Measurements from ENCODE around the gene WNT3A.

DNA sequence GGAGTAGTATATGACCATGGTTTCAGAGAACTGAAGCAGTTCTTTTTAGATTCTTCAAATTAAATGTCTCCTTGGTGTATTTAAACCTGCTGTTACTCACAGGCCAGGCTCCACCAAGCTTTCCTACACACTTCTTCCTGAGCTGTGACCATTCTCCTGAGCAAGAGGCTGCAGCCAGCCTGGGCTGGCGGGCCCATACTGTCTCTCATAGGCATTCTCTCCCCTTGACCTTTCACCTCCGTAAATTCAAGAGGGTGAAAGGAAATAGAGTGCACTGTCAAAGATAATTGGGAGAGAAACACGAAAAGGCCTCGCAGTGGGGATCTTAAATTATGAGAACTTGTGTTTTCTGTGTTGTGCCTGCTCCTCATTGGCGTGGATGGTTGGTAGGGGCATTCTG, 78.0 kb downstream of the WNT3A start:
- no peak for TF ChIP-seq ZNF121 (tag by site-specific recombination; IDR thresholded peaks at IDR 0.05)
- TF ChIP-seq, protein P1, sequence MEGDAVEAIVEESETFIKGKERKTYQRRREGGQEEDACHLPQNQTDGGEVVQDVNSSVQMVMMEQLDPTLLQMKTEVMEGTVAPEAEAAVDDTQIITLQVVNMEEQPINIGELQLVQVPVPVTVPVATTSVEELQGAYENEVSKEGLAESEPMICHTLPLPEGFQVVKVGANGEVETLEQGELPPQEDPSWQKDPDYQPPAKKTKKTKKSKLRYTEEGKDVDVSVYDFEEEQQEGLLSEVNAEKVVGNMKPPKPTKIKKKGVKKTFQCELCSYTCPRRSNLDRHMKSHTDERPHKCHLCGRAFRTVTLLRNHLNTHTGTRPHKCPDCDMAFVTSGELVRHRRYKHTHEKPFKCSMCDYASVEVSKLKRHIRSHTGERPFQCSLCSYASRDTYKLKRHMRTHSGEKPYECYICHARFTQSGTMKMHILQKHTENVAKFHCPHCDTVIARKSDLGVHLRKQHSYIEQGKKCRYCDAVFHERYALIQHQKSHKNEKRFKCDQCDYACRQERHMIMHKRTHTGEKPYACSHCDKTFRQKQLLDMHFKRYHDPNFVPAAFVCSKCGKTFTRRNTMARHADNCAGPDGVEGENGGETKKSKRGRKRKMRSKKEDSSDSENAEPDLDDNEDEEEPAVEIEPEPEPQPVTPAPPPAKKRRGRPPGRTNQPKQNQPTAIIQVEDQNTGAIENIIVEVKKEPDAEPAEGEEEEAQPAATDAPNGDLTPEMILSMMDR (tag by site-specific recombination; IDR thresholded peaks at IDR 0.05): no peak
- TF ChIP-seq ZNF10 (tag by site-specific recombination; IDR thresholded peaks at IDR 0.05): no peak; the same call in 1 of the 2 replicates
- no peak for TF ChIP-seq ZSCAN16 (tag by site-specific recombination; IDR thresholded peaks at IDR 0.05)
- TF ChIP-seq ZNF239 (tag by site-specific recombination; IDR thresholded peaks at IDR 0.05): no peak
- no peak for TF ChIP-seq SCRT2 (tag by site-specific recombination; IDR thresholded peaks at IDR 0.05)
- TF ChIP-seq GLI4 (tag by site-specific recombination; IDR thresholded peaks at IDR 0.05): no peak
- TF ChIP-seq ZNF600 (tag by site-specific recombination; IDR thresholded peaks at IDR 0.05): no peak
- TF ChIP-seq REPIN1 (tag by site-specific recombination; IDR thresholded peaks at IDR 0.05; ENCODE audit: low read depth): no peak
- no peak for TF ChIP-seq ZEB2 (tag by site-specific recombination; IDR thresholded peaks at IDR 0.05)
